ENCODE data around the gene UTP18.

DNA sequence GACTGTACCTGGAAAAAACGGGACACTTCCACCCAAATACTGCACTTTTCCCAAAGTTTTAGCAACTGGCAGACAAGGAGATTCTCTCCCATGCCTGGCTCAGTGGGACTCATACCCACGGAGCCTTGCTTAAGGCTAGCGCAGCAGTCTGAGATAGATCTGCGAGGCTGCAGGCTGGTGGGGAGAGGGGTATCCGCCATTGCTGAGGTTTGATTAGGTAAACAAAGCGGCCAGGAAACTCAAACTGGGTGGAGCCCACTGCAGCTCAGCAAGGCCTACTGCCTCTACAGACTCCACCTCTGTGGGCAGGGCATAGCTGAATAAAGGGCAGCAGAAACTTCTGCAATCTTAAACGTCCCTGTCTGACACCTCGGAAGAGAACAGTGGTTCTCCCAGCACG, 44.8 kb downstream of the UTP18 start:
- TF ChIP-seq, protein P1, sequence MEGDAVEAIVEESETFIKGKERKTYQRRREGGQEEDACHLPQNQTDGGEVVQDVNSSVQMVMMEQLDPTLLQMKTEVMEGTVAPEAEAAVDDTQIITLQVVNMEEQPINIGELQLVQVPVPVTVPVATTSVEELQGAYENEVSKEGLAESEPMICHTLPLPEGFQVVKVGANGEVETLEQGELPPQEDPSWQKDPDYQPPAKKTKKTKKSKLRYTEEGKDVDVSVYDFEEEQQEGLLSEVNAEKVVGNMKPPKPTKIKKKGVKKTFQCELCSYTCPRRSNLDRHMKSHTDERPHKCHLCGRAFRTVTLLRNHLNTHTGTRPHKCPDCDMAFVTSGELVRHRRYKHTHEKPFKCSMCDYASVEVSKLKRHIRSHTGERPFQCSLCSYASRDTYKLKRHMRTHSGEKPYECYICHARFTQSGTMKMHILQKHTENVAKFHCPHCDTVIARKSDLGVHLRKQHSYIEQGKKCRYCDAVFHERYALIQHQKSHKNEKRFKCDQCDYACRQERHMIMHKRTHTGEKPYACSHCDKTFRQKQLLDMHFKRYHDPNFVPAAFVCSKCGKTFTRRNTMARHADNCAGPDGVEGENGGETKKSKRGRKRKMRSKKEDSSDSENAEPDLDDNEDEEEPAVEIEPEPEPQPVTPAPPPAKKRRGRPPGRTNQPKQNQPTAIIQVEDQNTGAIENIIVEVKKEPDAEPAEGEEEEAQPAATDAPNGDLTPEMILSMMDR (IDR thresholded peaks at IDR 0.05; ENCODE audit: low read depth, low read length): no peak
- TF ChIP-seq EZH2phosphoT487 (IDR thresholded peaks at IDR 0.05; ENCODE audit: low read depth): no peak
